OCI-M2 (cell line): Measurements from ENCODE around the gene DNM3.
"Not testable (repeated sequence)": the region's sequence is repeated elsewhere in the genome, so short reads cannot be mapped to it uniquely, and the experiment has no call there.

Experiments
- DNase-seq: peaks from one replicate; lab custom pipeline; 2025; ENCODE audit not compliant: unreplicated experiment; lab: John Stamatoyannopoulos, UW

The DNM3 gene

GRCh38 chr1:171841050-171841910 is at the start of gene DNM3:
DNM3 (plus strand) TSS chr1:171841498; CDS start chr1:171841657, 159 bp downstream.
- no peak for DNase-seq

GRCh38 chr1:171792656-171793369 is 48.5 kb upstream of the DNM3 start:
- no peak for DNase-seq

- DNase-seq = no peak
Observed at GRCh38 chr1:171793636-171794035, 47.7 kb upstream of the DNM3 start.

- DNase-seq = no peak
Observed at GRCh38 chr1:171794085-171794484, 47.2 kb upstream of the DNM3 start.

- DNase-seq = no peak
Observed at GRCh38 chr1:171796592-171796991, 44.7 kb upstream of the DNM3 start.

GRCh38 chr1:171798311-171798710 is 43.0 kb upstream of the DNM3 start:
- DNase-seq = no peak

- no peak for DNase-seq
Observed at GRCh38 chr1:171798765-171799164, 42.5 kb upstream of the DNM3 start.

- no peak for DNase-seq
Observed at GRCh38 chr1:171799166-171799565, 42.1 kb upstream of the DNM3 start.

GRCh38 chr1:171799698-171800097 is 41.6 kb upstream of the DNM3 start:
- DNase-seq = not testable (repeated sequence)

- DNase-seq = no peak
Observed at GRCh38 chr1:171800342-171800741, 41.0 kb upstream of the DNM3 start.

- no peak for DNase-seq
Observed at GRCh38 chr1:171800851-171801250, 40.4 kb upstream of the DNM3 start.

- DNase-seq = no peak
Observed at GRCh38 chr1:171801487-171801891, 39.8 kb upstream of the DNM3 start.

GRCh38 chr1:171802207-171802606 is 39.1 kb upstream of the DNM3 start:
- no peak for DNase-seq

GRCh38 chr1:171803045-171803444 is 38.3 kb upstream of the DNM3 start:
- no peak for DNase-seq

GRCh38 chr1:171803461-171804022 is 37.8 kb upstream of the DNM3 start:
- no peak for DNase-seq

GRCh38 chr1:171805395-171806115 is 35.7 kb upstream of the DNM3 start:
- no peak for DNase-seq

- DNase-seq = no peak
Observed at GRCh38 chr1:171807556-171807955, 33.7 kb upstream of the DNM3 start.

- no peak for DNase-seq
Observed at GRCh38 chr1:171809834-171810233, 31.5 kb upstream of the DNM3 start.

GRCh38 chr1:171811672-171812071 is 29.6 kb upstream of the DNM3 start:
- no peak for DNase-seq

GRCh38 chr1:171814692-171815091 is 26.6 kb upstream of the DNM3 start:
- DNase-seq = no peak

GRCh38 chr1:171816300-171816901 is 24.9 kb upstream of the DNM3 start:
- DNase-seq = no peak
